ENCODE data around the gene IRF2BPL. TPM values are rescaled to one million over a fixed set of nuclear protein-coding genes. Genes with fewer than 3 reads are reported as not detected.

IRF2BPL gene
- total RNA-seq (10 to 100 TPM; 70.9 to 71.8 TPM), total RNA-seq (29.3 to 161 (median 63.5) reads per million in 172 experiments)
- 23.5 TPM for polyA plus RNA-seq (2013, experiment 1 of 2)
- 26.1 TPM for polyA plus RNA-seq (2013, experiment 2 of 2)

DNA sequence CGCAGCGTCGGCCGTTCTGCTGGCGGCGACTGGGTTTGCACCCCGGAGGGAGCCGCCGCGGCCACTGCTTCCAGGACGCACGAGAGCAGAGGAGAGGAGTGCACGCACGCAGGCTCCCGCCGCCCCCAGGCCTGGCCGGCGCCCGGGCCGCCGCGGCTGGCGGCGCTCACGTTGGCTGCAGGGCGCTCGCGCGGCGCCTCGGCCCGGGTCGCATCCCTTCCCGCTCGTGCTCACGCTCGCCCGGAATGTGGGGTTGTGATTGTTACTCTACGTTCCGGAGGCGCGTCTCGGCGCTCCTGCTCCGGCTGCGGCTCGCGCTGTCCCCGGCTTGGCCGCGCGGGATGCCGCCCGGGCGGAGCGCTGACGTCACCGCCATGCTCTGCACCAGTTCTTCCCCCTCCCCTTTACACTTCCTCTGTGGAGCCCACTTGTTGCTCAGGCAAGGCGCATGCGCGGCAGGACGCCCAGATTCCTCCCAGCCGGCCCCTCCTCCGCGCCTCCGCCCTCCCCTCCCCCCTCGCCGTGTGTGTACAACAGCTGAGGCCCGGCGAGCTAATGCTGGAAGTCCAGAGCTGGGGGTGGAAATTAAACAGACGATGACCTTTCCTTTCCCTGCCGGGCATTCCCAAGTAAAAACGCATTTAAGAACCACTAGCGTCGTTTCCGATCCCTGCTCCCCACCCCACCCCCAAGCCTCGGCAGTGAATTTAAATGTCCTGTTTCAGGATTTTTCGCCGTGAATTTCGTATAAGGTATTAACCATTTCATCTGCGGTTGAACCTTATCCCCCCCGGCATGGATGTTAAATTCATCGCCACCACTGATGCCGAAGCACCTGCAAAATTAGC lies at the start of gene IRF2BPL:
TSS of gene IRF2BPL (minus strand) at position 325 of the 848 bp plus-strand sequence. CDS start 916 bp downstream, outside the sequence.
- intact Hi-C loops (cut with DNase I, micrococcal nuclease) = loop anchor here (1.0 to 5.0 kb wide), 4 partner anchors 12 to 116 kb away; no protein-coding TSS in a partner anchor
- H3K36me3 Mint-ChIP-seq (ENCODE audit: low read depth) = peaks cover 48% of the 10 kb centered on the region
- H3K4me1 Mint-ChIP-seq (ENCODE audit: low read depth) = peaks cover 64% of the 10 kb centered on the region
- no peaks in the 10 kb centered on the region for H3K9me3 ChIP-seq (ENCODE audit: control insufficient read depth in 1 of 2, insufficient read depth in 1 of 2, low read length in 2 of 2)
- peaks cover 15% of the 10 kb centered on the region for H3K36me3 ChIP-seq (ENCODE audit: insufficient read depth, low read length)
- peak within 1 kb of the TSS; percentile 95 for H3K4me3 ChIP-seq (ENCODE audit: low read length)
- H3K27me3 Mint-ChIP-seq = no peaks in the 10 kb centered on the region
- no peaks in the 10 kb centered on the region for H3K27me3 ChIP-seq (ENCODE audit: control insufficient read depth in 1 of 2, insufficient read depth in 2 of 2, low read length in 2 of 2)
- H3K27ac Mint-ChIP-seq = peak within 1 kb of the TSS; percentile 100
- peak within 1 kb of the TSS; percentile 95 for H3K27ac ChIP-seq (ENCODE audit: low read depth in 1 of 2, low read length in 2 of 2)
- TF ChIP-seq, protein P1, sequence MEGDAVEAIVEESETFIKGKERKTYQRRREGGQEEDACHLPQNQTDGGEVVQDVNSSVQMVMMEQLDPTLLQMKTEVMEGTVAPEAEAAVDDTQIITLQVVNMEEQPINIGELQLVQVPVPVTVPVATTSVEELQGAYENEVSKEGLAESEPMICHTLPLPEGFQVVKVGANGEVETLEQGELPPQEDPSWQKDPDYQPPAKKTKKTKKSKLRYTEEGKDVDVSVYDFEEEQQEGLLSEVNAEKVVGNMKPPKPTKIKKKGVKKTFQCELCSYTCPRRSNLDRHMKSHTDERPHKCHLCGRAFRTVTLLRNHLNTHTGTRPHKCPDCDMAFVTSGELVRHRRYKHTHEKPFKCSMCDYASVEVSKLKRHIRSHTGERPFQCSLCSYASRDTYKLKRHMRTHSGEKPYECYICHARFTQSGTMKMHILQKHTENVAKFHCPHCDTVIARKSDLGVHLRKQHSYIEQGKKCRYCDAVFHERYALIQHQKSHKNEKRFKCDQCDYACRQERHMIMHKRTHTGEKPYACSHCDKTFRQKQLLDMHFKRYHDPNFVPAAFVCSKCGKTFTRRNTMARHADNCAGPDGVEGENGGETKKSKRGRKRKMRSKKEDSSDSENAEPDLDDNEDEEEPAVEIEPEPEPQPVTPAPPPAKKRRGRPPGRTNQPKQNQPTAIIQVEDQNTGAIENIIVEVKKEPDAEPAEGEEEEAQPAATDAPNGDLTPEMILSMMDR (IDR thresholded peaks at IDR 0.05) = no peak
- ChIA-PET CTCF (interaction anchor here (0.6 to 3.1 kb wide), 12 partner anchors 8 to 115 kb away, joined by 3 to 15 read pairs (median 6); no protein-coding TSS in a partner anchor), POLR2A (interaction anchor here (0.6 to 9.2 kb wide), 29 partner anchors 8 to 216 kb away, joined by 3 to 220 read pairs (median 4); partner anchors contain the start of gene ANGEL1)
- peak; percentile 66 for ATAC-seq (ENCODE audit: poor library complexity)
- peaks cover 84% of the 10 kb centered on the region for H3K4me1 ChIP-seq (ENCODE audit: insufficient read depth, low read length)
- no peaks in the 10 kb centered on the region for H3K9me3 Mint-ChIP-seq
- DNase-seq = peak; percentile 88 to 98 (median 94)
- peak within 1 kb of the TSS; percentile 93 for H3K4me3 Mint-ChIP-seq

DNA sequence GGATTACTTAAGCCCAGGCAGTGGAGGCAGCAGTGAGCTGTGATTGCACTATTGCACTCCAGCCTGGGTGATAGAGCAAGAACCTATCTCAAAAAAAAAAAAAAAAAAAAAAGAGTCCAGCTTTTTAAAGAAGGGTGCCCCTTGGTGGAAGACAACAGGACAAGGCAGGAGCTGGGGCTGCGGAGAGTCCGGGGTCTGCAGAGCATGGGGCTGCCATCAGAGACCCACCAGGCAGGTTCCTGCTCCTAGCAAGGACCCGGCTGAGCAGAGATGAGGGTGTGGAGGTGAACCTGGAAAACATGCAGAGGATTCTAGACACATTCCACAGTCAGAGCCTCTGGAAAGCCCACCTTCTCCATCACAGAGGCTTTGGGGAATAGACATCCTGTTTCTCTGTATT lies 48.5 kb upstream of the IRF2BPL start:
- H3K4me3 ChIP-seq (ENCODE audit: low read length) = no peak overlapping the region
- no peak overlapping the region for H3K27ac ChIP-seq (ENCODE audit: low read depth in 1 of 2, low read length in 2 of 2)
- CTCF ChIA-PET = no interaction called here
- POLR2A ChIA-PET = no interaction called here
- Mint-ChIP-seq H3K4me1 (ENCODE audit: low read depth) (no peaks in the 10 kb centered on the region), H3K27ac (no peak overlapping the region), H3K36me3 (ENCODE audit: low read depth) (no peaks in the 10 kb centered on the region), H3K27me3 (no peaks in the 10 kb centered on the region), H3K9me3 (peaks cover 4% of the 10 kb centered on the region), H3K4me3 (no peak overlapping the region)
- TF ChIP-seq, protein P1 (IDR thresholded peaks at IDR 0.05) = no peak
- ATAC-seq (ENCODE audit: poor library complexity) (no peak), DNase-seq (no peak)
- intact Hi-C loops (cut with DNase I, micrococcal nuclease) = no loop called here
- no peaks in the 10 kb centered on the region for H3K4me1 ChIP-seq (ENCODE audit: insufficient read depth, low read length)
- H3K27me3 ChIP-seq (ENCODE audit: control insufficient read depth in 1 of 2, insufficient read depth in 2 of 2, low read length in 2 of 2) = no peaks in the 10 kb centered on the region
- H3K36me3 ChIP-seq (ENCODE audit: insufficient read depth, low read length) = no peaks in the 10 kb centered on the region
- H3K9me3 ChIP-seq (ENCODE audit: control insufficient read depth in 1 of 2, insufficient read depth in 1 of 2, low read length in 2 of 2) = no peaks in the 10 kb centered on the region

DNA sequence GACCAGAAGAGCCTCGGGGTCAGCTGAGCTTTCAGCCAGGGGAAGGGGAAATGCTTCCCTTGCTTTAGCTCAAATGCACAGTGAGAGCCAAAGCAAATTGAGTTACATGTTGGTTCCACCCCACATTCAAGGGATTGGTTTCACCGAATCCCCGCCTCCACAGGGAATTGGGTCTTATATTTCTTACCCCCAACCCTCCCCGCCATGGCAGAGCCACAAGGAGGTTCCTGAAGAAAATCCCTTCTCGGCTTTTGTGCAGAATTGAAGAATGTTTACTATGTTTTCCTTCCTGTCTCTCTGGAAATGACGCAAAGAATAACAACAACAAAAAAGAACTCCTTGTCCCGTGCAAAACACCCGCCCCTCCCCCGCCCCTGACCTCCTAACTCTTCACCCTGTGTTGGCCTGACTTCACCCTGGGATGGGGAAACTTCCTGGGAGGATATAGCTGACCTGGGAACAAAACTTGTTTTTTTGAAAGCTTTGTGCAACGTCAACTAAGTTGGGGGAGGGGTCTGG lies 47.7 kb upstream of the IRF2BPL start:
- Histone ChIP-seq H3K9me3 (ENCODE audit: control insufficient read depth in 1 of 2, insufficient read depth in 1 of 2, low read length in 2 of 2) (no peaks in the 10 kb centered on the region), H3K4me3 (ENCODE audit: low read length) (no peak overlapping the region), H3K4me1 (ENCODE audit: insufficient read depth, low read length) (no peaks in the 10 kb centered on the region), H3K27ac (ENCODE audit: low read depth in 1 of 2, low read length in 2 of 2) (no peak overlapping the region), H3K36me3 (ENCODE audit: insufficient read depth, low read length) (no peaks in the 10 kb centered on the region), H3K27me3 (ENCODE audit: control insufficient read depth in 1 of 2, insufficient read depth in 2 of 2, low read length in 2 of 2) (no peaks in the 10 kb centered on the region)
- POLR2A ChIA-PET = no interaction called here
- TF ChIP-seq, protein P1 (IDR thresholded peaks at IDR 0.05) = no peak
- Mint-ChIP-seq H3K4me1 (ENCODE audit: low read depth) (no peaks in the 10 kb centered on the region), H3K9me3 (peaks cover 4% of the 10 kb centered on the region), H3K27ac (no peak overlapping the region), H3K4me3 (no peak overlapping the region), H3K27me3 (no peaks in the 10 kb centered on the region), H3K36me3 (ENCODE audit: low read depth) (no peaks in the 10 kb centered on the region)
- intact Hi-C loops (cut with DNase I, micrococcal nuclease) = no loop called here
- no peak for ATAC-seq (ENCODE audit: poor library complexity)
- CTCF ChIA-PET = interaction anchor here (1.6 kb wide), 1 partner anchor 17 kb away, joined by 3 read pairs; no protein-coding TSS in a partner anchor
- no peak for DNase-seq
